Astrocyte (in vitro differentiated cells and primary cell): ENCODE measurements around the gene TMPRSS13. TPM values are rescaled to one million over a fixed set of nuclear protein-coding genes. Genes with fewer than 3 reads are reported as not detected.

Source experiments
- DNase-seq: peaks from one replicate; pipeline ENCODE4 v3.0.0-alpha.2; 2010; ENCODE audit warnings: low read depth
- FAIRE-seq: peaks from 2 replicates; lab custom pipeline; 2011; peaks lifted over from hg19 to GRCh38; lab: Jason Lieb, UNC
- H2AFZ ChIP-seq: 2 replicates; pipeline ENCODE4 v1.6.0; 2012; ENCODE audit warnings: low read depth, low read length, inconsistent platforms
- H3K27ac ChIP-seq: 2 replicates; pipeline ENCODE4 v1.5.1; 2011; ENCODE audit warnings: low read depth, low read length, inconsistent platforms
- H3K27me3 ChIP-seq: 2 replicates; pipeline ENCODE4 v1.6.0; 2011; ENCODE audit warnings: low read length, inconsistent platforms; ENCODE audit not compliant: insufficient read depth
- H3K36me3 ChIP-seq: 2 replicates; pipeline ENCODE4 v1.5.1; 2011; ENCODE audit warnings: low read length, inconsistent platforms; ENCODE audit not compliant: insufficient read depth
- H3K4me1 ChIP-seq: 2 replicates; pipeline ENCODE4 v1.5.1; 2011; ENCODE audit warnings: low read length, inconsistent platforms; ENCODE audit not compliant: insufficient read depth
- H3K4me2 ChIP-seq: 2 replicates; pipeline ENCODE4 v1.6.0; 2012; ENCODE audit warnings: low read length, inconsistent platforms
- H3K4me3 ChIP-seq: 2 replicates; pipeline ENCODE4 v1.5.1; 2011; ENCODE audit warnings: low read depth, mild to moderate bottlenecking, low read length, inconsistent platforms; ENCODE audit not compliant: insufficient read depth
- H3K79me2 ChIP-seq: 2 replicates; pipeline ENCODE4 v1.6.0; 2012; ENCODE audit warnings: mild to moderate bottlenecking, low read length, inconsistent platforms; ENCODE audit not compliant: insufficient read depth
- H3K9ac ChIP-seq: 2 replicates; pipeline ENCODE4 v1.6.0; 2012; ENCODE audit warnings: mild to moderate bottlenecking, low read length, inconsistent platforms
- H3K9me3 ChIP-seq: 2 replicates; pipeline ENCODE4 v1.5.1; 2012; ENCODE audit warnings: low read depth, mild to moderate bottlenecking, low read length, inconsistent platforms; ENCODE audit not compliant: insufficient read depth
- H4K20me1 ChIP-seq: 2 replicates; pipeline ENCODE4 v1.6.0; 2012; ENCODE audit warnings: low read length, inconsistent platforms; ENCODE audit not compliant: insufficient read depth
- H3K27ac Mint-ChIP-seq: one replicate; pipeline ENCODE4 v1.8.0; 2021; ENCODE audit warnings: mild to moderate bottlenecking, mixed read lengths; ENCODE audit not compliant: unreplicated experiment
- H3K27me3 Mint-ChIP-seq: one replicate; pipeline ENCODE4 v1.8.0; 2021; ENCODE audit warnings: low read depth, mixed read lengths; ENCODE audit not compliant: unreplicated experiment
- H3K36me3 Mint-ChIP-seq: one replicate; pipeline ENCODE4 v1.8.0; 2021; ENCODE audit warnings: low read depth, mixed read lengths; ENCODE audit not compliant: unreplicated experiment
- H3K4me1 Mint-ChIP-seq: one replicate; pipeline ENCODE4 v1.8.0; 2021; ENCODE audit warnings: low read depth, mixed read lengths; ENCODE audit not compliant: unreplicated experiment
- H3K4me3 Mint-ChIP-seq: one replicate; pipeline ENCODE4 v1.8.0; 2021; ENCODE audit warnings: mild to moderate bottlenecking, moderate library complexity, mixed read lengths; ENCODE audit not compliant: unreplicated experiment
- H3K9me3 Mint-ChIP-seq: one replicate; pipeline ENCODE4 v1.8.0; 2021; ENCODE audit warnings: mild to moderate bottlenecking, mixed read lengths; ENCODE audit not compliant: unreplicated experiment
- CTCF ChIP-seq: IDR thresholded peaks from 2 replicates; pipeline ENCODE4 v1.5.1; 2011; ENCODE audit warnings: low read depth, mild to moderate bottlenecking, inconsistent platforms, low read length, moderate library complexity; ENCODE audit not compliant: insufficient read depth
- EZH2 ChIP-seq: IDR thresholded peaks from 2 replicates; pipeline ENCODE4 v1.6.1; 2012; ENCODE audit warnings: mild to moderate bottlenecking, low read length, inconsistent platforms; ENCODE audit not compliant: insufficient read depth
- total RNA-seq: library from RNA; stranded (reverse); gene quantifications from 2 replicates; pipeline ENCODE4 v1.2.1, GENCODE V29; 2021

The TMPRSS13 gene
- total RNA-seq, 1 donor from 2014 or later, result 0.66 TPM

GRCh38 chr11:117962826-117963225 lies 33.6 kb upstream of the TMPRSS13 start:
- H3K9ac ChIP-seq, result no peak overlapping the region
- no peak overlapping the region for H3K4me3 ChIP-seq
- no peak overlapping the region for H3K4me2 ChIP-seq
- DNase-seq (no peak), FAIRE-seq (no peak)
- no peaks in the 10 kb centered on the region for H3K9me3 ChIP-seq
- Mint-ChIP-seq H3K9me3 (no peaks in the 10 kb centered on the region), H3K36me3 (no peaks in the 10 kb centered on the region), H3K4me3 (no peak overlapping the region), H3K4me1 (no peaks in the 10 kb centered on the region), H3K27me3 (peaks cover 3% of the 10 kb centered on the region), H3K27ac (no peak overlapping the region)
- H2AFZ ChIP-seq, result no peak overlapping the region
- no peak overlapping the region for H3K27ac ChIP-seq
- H3K79me2 ChIP-seq, result no peaks in the 10 kb centered on the region
- no peaks in the 10 kb centered on the region for H3K36me3 ChIP-seq
- H3K27me3 ChIP-seq, result peaks cover 7% of the 10 kb centered on the region
- H4K20me1 ChIP-seq, result no peaks in the 10 kb centered on the region
- H3K4me1 ChIP-seq, result no peaks in the 10 kb centered on the region
- TF ChIP-seq CTCF (no peak), EZH2 (no peak)

GRCh38 chr11:117961896-117962295 lies 32.7 kb upstream of the TMPRSS13 start:
- H3K4me1 Mint-ChIP-seq, result no peaks in the 10 kb centered on the region
- Histone ChIP-seq H3K27ac (no peak overlapping the region), H3K4me1 (no peaks in the 10 kb centered on the region), H3K4me2 (no peak overlapping the region), H3K4me3 (no peak overlapping the region), H2AFZ (no peak overlapping the region), H4K20me1 (no peaks in the 10 kb centered on the region), H3K9me3 (no peaks in the 10 kb centered on the region), H3K79me2 (no peaks in the 10 kb centered on the region), H3K27me3 (peaks cover 7% of the 10 kb centered on the region), H3K9ac (no peak overlapping the region), H3K36me3 (no peaks in the 10 kb centered on the region)
- no peak overlapping the region for H3K4me3 Mint-ChIP-seq
- peaks cover 7% of the 10 kb centered on the region for H3K27me3 Mint-ChIP-seq
- H3K27ac Mint-ChIP-seq, result no peak overlapping the region
- DNase-seq (no peak), FAIRE-seq (no peak)
- H3K9me3 Mint-ChIP-seq, result peaks cover 4% of the 10 kb centered on the region
- no peaks in the 10 kb centered on the region for H3K36me3 Mint-ChIP-seq
- TF ChIP-seq CTCF (no peak), EZH2 (no peak)

GRCh38 chr11:117960406-117960805 lies 31.2 kb upstream of the TMPRSS13 start:
- H3K36me3 Mint-ChIP-seq, result no peaks in the 10 kb centered on the region
- DNase-seq (no peak), FAIRE-seq (no peak)
- H3K9me3 Mint-ChIP-seq, result peaks cover 6% of the 10 kb centered on the region
- peaks cover 7% of the 10 kb centered on the region for H3K27me3 Mint-ChIP-seq
- H3K27ac Mint-ChIP-seq, result no peak overlapping the region
- H3K27ac ChIP-seq, result no peak overlapping the region
- H3K4me3 Mint-ChIP-seq, result no peak overlapping the region
- no peak for TF ChIP-seq CTCF
- no peak for TF ChIP-seq EZH2
- H3K4me2 ChIP-seq, result no peak overlapping the region
- no peaks in the 10 kb centered on the region for H3K36me3 ChIP-seq
- no peak overlapping the region for H2AFZ ChIP-seq
- no peak overlapping the region for H3K9ac ChIP-seq
- no peaks in the 10 kb centered on the region for H3K9me3 ChIP-seq
- no peaks in the 10 kb centered on the region for H3K79me2 ChIP-seq
- H3K27me3 ChIP-seq, result peaks cover 11% of the 10 kb centered on the region
- no peak overlapping the region for H3K4me3 ChIP-seq
- no peaks in the 10 kb centered on the region for H3K4me1 ChIP-seq
- H4K20me1 ChIP-seq, result no peaks in the 10 kb centered on the region
- H3K4me1 Mint-ChIP-seq, result no peaks in the 10 kb centered on the region
